ENCODE data around the gene IDH3G. TPM values are rescaled to one million over a fixed set of nuclear protein-coding genes. Genes with fewer than 3 reads are reported as not detected.

The IDH3G gene
- total and polyA plus RNA-seq, 2 experiments from 2014 or later: 41.4 to 49.0 TPM

DNA sequence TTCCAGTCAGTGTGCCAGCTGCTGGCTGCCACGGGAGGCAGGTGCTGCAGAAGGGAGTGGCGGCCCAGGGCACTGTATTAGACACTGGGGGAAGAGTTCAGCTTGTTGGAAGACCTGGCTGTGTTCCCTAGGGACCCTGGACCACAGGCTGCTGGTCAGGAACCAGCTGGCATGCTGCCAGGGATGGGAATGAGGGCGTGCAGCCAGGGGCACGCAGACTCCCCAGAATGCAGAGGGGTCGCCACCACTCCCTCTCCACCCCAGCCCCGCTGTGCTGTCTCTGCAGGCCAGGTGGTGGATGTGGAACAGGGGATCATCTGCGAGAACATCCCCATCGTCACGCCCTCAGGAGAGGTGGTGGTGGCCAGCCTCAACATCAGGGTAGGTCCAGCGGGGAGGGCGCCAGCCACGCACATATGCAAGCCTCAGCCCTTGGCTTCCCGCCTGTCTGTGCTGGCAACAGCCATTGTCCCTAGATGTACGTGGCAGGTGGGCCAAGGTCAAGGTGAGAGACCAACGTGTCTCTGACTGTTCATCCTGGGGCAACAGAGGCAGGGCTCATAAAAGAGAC is 57.2 kb downstream of the IDH3G start:
- Histone ChIP-seq H2AFZ (no peak overlapping the region), H3K9me2 (ENCODE audit: insufficient read depth) (no peaks in the 10 kb centered on the region), H3K27me3 (ENCODE audit: insufficient read depth) (no peaks in the 10 kb centered on the region), H3K4me1 (ENCODE audit: insufficient read depth) (no peaks in the 10 kb centered on the region), H4K20me1 (replicated peaks; ENCODE audit: insufficient read depth) (no peaks in the 10 kb centered on the region), H3F3A (replicated peaks; ENCODE audit: low read depth) (no peaks in the 10 kb centered on the region), H3K4me2 (no peak overlapping the region), H3K79me2 (replicated peaks; ENCODE audit: insufficient read depth) (no peaks in the 10 kb centered on the region), H3K36me3 (ENCODE audit: insufficient read depth) (no peaks in the 10 kb centered on the region), H3K27ac (ENCODE audit: low read depth) (no peak overlapping the region), H3K4me3 (no peak overlapping the region)
- Mint-ChIP-seq H3K36me3 (ENCODE audit: low read depth) (peaks cover 3% of the 10 kb centered on the region; the same call in 1 of the 3 replicates), H3K27me3 (ENCODE audit: insufficient read depth, low read depth, poor library complexity) (peaks cover 5% of the 10 kb centered on the region), H3K4me1 (peaks cover 7% of the 10 kb centered on the region), H3K9me3 (no peaks in the 10 kb centered on the region), H3K4me3 (no peak overlapping the region), H3K27ac (no peak overlapping the region)
- DNase-seq (ENCODE audit: low spot score): no peak
- TF ChIP-seq ZNF331 (CRISPR knock-in tag; IDR thresholded peaks at IDR 0.05; ENCODE audit: low read depth) (no peak), POLR2AphosphoS5 (IDR thresholded peaks at IDR 0.05; ENCODE audit: low read depth) (no peak), STAT1 (IDR thresholded peaks at IDR 0.05; ENCODE audit: unreplicated experiment) (no peak), JUNB (IDR thresholded peaks at IDR 0.05; ENCODE audit: unreplicated experiment) (no peak), EZH2phosphoT487 (IDR thresholded peaks at IDR 0.05; ENCODE audit: unreplicated experiment) (no peak), ZNF114 (CRISPR knock-in tag; IDR thresholded peaks at IDR 0.05) (no peak), NANOG (IDR thresholded peaks at IDR 0.05; ENCODE audit: borderline replicate concordance) (no peak)
- TF ChIP-seq, protein P1, sequence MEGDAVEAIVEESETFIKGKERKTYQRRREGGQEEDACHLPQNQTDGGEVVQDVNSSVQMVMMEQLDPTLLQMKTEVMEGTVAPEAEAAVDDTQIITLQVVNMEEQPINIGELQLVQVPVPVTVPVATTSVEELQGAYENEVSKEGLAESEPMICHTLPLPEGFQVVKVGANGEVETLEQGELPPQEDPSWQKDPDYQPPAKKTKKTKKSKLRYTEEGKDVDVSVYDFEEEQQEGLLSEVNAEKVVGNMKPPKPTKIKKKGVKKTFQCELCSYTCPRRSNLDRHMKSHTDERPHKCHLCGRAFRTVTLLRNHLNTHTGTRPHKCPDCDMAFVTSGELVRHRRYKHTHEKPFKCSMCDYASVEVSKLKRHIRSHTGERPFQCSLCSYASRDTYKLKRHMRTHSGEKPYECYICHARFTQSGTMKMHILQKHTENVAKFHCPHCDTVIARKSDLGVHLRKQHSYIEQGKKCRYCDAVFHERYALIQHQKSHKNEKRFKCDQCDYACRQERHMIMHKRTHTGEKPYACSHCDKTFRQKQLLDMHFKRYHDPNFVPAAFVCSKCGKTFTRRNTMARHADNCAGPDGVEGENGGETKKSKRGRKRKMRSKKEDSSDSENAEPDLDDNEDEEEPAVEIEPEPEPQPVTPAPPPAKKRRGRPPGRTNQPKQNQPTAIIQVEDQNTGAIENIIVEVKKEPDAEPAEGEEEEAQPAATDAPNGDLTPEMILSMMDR (conservative IDR thresholded peaks at IDR 0.05; ENCODE audit: low read depth in 2 of 2): no peak
- TF ChIP-seq, protein P2, sequence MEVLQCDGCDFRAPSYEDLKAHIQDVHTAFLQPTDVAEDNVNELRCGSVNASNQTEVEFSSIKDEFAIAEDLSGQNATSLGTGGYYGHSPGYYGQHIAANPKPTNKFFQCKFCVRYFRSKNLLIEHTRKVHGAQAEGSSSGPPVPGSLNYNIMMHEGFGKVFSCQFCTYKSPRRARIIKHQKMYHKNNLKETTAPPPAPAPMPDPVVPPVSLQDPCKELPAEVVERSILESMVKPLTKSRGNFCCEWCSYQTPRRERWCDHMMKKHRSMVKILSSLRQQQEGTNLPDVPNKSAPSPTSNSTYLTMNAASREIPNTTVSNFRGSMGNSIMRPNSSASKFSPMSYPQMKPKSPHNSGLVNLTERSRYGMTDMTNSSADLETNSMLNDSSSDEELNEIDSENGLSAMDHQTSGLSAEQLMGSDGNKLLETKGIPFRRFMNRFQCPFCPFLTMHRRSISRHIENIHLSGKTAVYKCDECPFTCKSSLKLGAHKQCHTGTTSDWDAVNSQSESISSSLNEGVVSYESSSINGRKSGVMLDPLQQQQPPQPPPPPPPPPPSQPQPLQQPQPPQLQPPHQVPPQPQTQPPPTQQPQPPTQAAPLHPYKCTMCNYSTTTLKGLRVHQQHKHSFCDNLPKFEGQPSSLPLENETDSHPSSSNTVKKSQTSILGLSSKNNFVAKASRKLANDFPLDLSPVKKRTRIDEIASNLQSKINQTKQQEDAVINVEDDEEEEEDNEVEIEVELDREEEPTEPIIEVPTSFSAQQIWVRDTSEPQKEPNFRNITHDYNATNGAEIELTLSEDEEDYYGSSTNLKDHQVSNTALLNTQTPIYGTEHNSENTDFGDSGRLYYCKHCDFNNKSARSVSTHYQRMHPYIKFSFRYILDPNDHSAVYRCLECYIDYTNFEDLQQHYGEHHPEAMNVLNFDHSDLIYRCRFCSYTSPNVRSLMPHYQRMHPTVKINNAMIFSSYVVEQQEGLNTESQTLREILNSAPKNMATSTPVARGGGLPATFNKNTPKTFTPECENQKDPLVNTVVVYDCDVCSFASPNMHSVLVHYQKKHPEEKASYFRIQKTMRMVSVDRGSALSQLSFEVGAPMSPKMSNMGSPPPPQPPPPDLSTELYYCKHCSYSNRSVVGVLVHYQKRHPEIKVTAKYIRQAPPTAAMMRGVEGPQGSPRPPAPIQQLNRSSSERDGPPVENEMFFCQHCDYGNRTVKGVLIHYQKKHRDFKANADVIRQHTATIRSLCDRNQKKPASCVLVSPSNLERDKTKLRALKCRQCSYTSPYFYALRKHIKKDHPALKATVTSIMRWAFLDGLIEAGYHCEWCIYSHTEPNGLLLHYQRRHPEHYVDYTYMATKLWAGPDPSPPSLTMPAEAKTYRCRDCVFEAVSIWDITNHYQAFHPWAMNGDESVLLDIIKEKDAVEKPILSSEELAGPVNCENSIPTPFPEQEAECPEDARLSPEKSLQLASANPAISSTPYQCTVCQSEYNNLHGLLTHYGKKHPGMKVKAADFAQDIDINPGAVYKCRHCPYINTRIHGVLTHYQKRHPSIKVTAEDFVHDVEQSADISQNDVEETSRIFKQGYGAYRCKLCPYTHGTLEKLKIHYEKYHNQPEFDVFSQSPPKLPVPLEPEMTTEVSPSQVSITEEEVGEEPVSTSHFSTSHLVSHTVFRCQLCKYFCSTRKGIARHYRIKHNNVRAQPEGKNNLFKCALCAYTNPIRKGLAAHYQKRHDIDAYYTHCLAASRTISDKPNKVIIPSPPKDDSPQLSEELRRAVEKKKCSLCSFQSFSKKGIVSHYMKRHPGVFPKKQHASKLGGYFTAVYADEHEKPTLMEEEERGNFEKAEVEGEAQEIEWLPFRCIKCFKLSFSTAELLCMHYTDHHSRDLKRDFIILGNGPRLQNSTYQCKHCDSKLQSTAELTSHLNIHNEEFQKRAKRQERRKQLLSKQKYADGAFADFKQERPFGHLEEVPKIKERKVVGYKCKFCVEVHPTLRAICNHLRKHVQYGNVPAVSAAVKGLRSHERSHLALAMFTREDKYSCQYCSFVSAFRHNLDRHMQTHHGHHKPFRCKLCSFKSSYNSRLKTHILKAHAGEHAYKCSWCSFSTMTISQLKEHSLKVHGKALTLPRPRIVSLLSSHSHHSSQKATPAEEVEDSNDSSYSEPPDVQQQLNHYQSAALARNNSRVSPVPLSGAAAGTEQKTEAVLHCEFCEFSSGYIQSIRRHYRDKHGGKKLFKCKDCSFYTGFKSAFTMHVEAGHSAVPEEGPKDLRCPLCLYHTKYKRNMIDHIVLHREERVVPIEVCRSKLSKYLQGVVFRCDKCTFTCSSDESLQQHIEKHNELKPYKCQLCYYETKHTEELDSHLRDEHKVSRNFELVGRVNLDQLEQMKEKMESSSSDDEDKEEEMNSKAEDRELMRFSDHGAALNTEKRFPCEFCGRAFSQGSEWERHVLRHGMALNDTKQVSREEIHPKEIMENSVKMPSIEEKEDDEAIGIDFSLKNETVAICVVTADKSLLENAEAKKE (CRISPR knock-in tag; IDR thresholded peaks at IDR 0.05): no peak
- TF ChIP-seq, protein P3, sequence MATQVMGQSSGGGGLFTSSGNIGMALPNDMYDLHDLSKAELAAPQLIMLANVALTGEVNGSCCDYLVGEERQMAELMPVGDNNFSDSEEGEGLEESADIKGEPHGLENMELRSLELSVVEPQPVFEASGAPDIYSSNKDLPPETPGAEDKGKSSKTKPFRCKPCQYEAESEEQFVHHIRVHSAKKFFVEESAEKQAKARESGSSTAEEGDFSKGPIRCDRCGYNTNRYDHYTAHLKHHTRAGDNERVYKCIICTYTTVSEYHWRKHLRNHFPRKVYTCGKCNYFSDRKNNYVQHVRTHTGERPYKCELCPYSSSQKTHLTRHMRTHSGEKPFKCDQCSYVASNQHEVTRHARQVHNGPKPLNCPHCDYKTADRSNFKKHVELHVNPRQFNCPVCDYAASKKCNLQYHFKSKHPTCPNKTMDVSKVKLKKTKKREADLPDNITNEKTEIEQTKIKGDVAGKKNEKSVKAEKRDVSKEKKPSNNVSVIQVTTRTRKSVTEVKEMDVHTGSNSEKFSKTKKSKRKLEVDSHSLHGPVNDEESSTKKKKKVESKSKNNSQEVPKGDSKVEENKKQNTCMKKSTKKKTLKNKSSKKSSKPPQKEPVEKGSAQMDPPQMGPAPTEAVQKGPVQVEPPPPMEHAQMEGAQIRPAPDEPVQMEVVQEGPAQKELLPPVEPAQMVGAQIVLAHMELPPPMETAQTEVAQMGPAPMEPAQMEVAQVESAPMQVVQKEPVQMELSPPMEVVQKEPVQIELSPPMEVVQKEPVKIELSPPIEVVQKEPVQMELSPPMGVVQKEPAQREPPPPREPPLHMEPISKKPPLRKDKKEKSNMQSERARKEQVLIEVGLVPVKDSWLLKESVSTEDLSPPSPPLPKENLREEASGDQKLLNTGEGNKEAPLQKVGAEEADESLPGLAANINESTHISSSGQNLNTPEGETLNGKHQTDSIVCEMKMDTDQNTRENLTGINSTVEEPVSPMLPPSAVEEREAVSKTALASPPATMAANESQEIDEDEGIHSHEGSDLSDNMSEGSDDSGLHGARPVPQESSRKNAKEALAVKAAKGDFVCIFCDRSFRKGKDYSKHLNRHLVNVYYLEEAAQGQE (IDR thresholded peaks at IDR 0.05; ENCODE audit: unreplicated experiment): no peak
- ATAC-seq: no peak
